Uterus (tissue), 2 donors: ENCODE measurements around the gene WWOX.

Source experiments
- POLR2A ChIP-seq, 2 donors: fragments of 450-650 bp; IDR thresholded peaks; one replicate each; pipeline ENCODE4 v1.6.1; 2016; ENCODE audit warnings: antibody characterized with exemption in 2 of 2, mild to moderate bottlenecking in 1 of 2, moderate library complexity in 1 of 2
- TF ChIP-seq, protein P1 (sequence below), 4 experiments: fragments of 200-600 bp in 2 of 4; fragments of 450-650 bp in 2 of 4; sonication (generic) in 2 of 4; IDR thresholded peaks; one replicate each; pipeline ENCODE4 v1.5.1; 2016 to 2019; ENCODE audit warnings: antibody characterized with exemption in 4 of 4, mild to moderate bottlenecking in 2 of 4, moderate library complexity in 1 of 4

- TF ChIP-seq, protein P1, sequence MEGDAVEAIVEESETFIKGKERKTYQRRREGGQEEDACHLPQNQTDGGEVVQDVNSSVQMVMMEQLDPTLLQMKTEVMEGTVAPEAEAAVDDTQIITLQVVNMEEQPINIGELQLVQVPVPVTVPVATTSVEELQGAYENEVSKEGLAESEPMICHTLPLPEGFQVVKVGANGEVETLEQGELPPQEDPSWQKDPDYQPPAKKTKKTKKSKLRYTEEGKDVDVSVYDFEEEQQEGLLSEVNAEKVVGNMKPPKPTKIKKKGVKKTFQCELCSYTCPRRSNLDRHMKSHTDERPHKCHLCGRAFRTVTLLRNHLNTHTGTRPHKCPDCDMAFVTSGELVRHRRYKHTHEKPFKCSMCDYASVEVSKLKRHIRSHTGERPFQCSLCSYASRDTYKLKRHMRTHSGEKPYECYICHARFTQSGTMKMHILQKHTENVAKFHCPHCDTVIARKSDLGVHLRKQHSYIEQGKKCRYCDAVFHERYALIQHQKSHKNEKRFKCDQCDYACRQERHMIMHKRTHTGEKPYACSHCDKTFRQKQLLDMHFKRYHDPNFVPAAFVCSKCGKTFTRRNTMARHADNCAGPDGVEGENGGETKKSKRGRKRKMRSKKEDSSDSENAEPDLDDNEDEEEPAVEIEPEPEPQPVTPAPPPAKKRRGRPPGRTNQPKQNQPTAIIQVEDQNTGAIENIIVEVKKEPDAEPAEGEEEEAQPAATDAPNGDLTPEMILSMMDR (IDR thresholded peaks at IDR 0.05) = no peak
- TF ChIP-seq POLR2A (IDR thresholded peaks at IDR 0.05) = no peak
Measured at GRCh38 chr16:79045191-79045590, 945.7 kb downstream of the WWOX start.
